ENCODE data around the gene COPG2.
"Not testable (repeated sequence)": the region's sequence is repeated elsewhere in the genome, so short reads cannot be mapped to it uniquely, and the experiment has no call there.

DNA sequence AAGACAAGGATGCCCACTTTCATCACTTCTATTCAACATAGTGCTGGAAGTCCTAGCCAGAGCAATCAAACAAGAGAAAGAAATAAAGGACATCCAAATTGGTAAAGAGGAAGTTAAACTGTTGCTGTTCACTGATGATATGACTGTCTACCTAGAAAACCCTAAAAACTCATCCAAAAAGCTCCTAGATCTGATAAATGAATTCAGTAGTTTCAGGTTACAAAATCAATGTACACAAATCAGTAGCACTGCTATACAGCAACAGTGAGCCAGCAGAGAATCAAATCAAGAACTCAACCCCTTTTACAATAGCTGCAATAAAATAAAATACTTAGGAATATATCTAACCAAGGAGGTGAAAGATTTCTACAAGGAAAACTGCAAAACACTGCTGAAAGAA is 98.4 kb downstream of the COPG2 start:
- not testable (repeated sequence) for TF ChIP-seq CHD4 (IDR thresholded peaks at IDR 0.05; ENCODE audit: borderline replicate concordance); CHD2 (IDR thresholded peaks at IDR 0.05; ENCODE audit: low read length, partially characterized antibody); JUNB (IDR thresholded peaks at IDR 0.05); FOSL2 (IDR thresholded peaks at IDR 0.05); FOSL2 (CRISPR knock-in tag; IDR thresholded peaks at IDR 0.05); HDAC2 (IDR thresholded peaks at IDR 0.05); CEBPB (IDR thresholded peaks at IDR 0.05); NPAS2 (CRISPR knock-in tag; IDR thresholded peaks at IDR 0.05; ENCODE audit: borderline replicate concordance); HMGXB4 (CRISPR knock-in tag; IDR thresholded peaks at IDR 0.05; ENCODE audit: borderline replicate concordance); MAX (IDR thresholded peaks at IDR 0.05)
- TF ChIP-seq, protein P1, sequence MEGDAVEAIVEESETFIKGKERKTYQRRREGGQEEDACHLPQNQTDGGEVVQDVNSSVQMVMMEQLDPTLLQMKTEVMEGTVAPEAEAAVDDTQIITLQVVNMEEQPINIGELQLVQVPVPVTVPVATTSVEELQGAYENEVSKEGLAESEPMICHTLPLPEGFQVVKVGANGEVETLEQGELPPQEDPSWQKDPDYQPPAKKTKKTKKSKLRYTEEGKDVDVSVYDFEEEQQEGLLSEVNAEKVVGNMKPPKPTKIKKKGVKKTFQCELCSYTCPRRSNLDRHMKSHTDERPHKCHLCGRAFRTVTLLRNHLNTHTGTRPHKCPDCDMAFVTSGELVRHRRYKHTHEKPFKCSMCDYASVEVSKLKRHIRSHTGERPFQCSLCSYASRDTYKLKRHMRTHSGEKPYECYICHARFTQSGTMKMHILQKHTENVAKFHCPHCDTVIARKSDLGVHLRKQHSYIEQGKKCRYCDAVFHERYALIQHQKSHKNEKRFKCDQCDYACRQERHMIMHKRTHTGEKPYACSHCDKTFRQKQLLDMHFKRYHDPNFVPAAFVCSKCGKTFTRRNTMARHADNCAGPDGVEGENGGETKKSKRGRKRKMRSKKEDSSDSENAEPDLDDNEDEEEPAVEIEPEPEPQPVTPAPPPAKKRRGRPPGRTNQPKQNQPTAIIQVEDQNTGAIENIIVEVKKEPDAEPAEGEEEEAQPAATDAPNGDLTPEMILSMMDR (IDR thresholded peaks at IDR 0.05): not testable (repeated sequence)
- TF ChIP-seq, protein P2, sequence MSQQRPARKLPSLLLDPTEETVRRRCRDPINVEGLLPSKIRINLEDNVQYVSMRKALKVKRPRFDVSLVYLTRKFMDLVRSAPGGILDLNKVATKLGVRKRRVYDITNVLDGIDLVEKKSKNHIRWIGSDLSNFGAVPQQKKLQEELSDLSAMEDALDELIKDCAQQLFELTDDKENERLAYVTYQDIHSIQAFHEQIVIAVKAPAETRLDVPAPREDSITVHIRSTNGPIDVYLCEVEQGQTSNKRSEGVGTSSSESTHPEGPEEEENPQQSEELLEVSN (IDR thresholded peaks at IDR 0.05; ENCODE audit: borderline replicate concordance, low read depth): not testable (repeated sequence)
- TF ChIP-seq, protein P3, sequence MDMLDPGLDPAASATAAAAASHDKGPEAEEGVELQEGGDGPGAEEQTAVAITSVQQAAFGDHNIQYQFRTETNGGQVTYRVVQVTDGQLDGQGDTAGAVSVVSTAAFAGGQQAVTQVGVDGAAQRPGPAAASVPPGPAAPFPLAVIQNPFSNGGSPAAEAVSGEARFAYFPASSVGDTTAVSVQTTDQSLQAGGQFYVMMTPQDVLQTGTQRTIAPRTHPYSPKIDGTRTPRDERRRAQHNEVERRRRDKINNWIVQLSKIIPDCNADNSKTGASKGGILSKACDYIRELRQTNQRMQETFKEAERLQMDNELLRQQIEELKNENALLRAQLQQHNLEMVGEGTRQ (IDR thresholded peaks at IDR 0.05): not testable (repeated sequence)
- TF ChIP-seq, protein P4, sequence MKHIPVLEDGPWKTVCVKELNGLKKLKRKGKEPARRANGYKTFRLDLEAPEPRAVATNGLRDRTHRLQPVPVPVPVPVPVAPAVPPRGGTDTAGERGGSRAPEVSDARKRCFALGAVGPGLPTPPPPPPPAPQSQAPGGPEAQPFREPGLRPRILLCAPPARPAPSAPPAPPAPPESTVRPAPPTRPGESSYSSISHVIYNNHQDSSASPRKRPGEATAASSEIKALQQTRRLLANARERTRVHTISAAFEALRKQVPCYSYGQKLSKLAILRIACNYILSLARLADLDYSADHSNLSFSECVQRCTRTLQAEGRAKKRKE (CRISPR knock-in tag; IDR thresholded peaks at IDR 0.05; ENCODE audit: low read depth): not testable (repeated sequence)

Measured in A549 (cell line).